ENCODE data around the gene BNIP1.

BNIP1 gene

GRCh38 chr5:173144200-173145176 is at the start of gene BNIP1:
Gene BNIP1 (plus strand): TSS chr5:173144531. CDS start chr5:173144546, 15 bp downstream.
- TF ChIP-seq CTCF (IDR thresholded peaks at IDR 0.05) = peak; percentile 95

- TF ChIP-seq CTCF (IDR thresholded peaks at IDR 0.05) = no peak
Measured at GRCh38 chr5:173098787-173099186, 45.5 kb upstream of the BNIP1 start.

DNA sequence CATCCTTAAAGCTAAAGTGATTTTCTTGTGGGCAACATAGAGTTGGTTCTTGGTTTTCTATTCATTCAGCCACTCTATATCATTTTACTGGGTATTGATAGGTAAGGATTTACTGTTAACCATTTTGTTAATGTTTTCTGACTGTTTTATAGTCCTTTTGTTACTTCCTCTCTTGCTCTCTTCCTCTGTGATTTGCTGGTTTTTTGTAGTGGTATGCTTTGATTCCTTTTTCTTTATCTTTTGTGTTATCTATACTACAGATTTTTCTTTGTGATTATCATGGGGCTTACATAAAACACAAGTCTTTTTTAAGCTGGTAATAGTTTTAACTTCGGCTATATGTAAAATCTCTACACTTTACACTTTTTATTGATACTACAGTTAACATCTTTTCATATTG is 44.9 kb upstream of the BNIP1 start:
- TF ChIP-seq CTCF (IDR thresholded peaks at IDR 0.05) = no peak

GRCh38 chr5:173101245-173101644 is 43.1 kb upstream of the BNIP1 start:
- TF ChIP-seq CTCF (IDR thresholded peaks at IDR 0.05) = no peak

GRCh38 chr5:173103411-173103810 is 40.9 kb upstream of the BNIP1 start:
- TF ChIP-seq CTCF (IDR thresholded peaks at IDR 0.05) = no peak

- no peak for TF ChIP-seq CTCF (IDR thresholded peaks at IDR 0.05)
Measured at GRCh38 chr5:173108914-173109313, 35.4 kb upstream of the BNIP1 start.

DNA sequence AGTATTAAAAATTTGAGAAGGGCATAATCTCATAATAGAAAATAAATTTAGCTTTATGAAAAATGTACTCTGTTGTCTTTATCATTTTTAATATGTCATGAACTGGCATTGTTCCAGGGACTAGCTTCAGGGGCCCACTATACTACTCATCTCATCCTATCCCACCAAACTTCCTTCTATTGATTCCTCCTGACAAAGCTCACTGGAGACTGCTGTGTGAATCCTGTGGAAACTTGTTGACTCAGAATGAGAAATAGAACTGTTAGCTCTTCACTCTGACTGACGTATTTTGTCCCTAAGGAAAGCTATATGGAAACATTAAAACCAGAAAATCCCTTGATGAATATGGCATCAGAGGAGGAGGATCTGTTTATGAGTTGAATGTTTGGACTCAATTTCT is 29.8 kb upstream of the BNIP1 start:
- TF ChIP-seq CTCF (IDR thresholded peaks at IDR 0.05) = no peak

Data from LNCAP (cell line).